ENCODE measurements around the gene POC1B.

Gene POC1B

GRCh38 chr12:89525824-89526770 is at the start of gene POC1B:
Gene POC1B, minus strand, starts transcription at chr12:89526047. Its CDS starts 152 bp downstream, at chr12:89525895.
- no peaks in the 10 kb centered on the region for H3K9me3 Mint-ChIP-seq
- H3K4me3 Mint-ChIP-seq: peak within 1 kb of the TSS; percentile 95
- peak within 1 kb of the TSS; percentile 92 for H3K27ac Mint-ChIP-seq
- peaks cover 36% of the 10 kb centered on the region for H3K36me3 Mint-ChIP-seq
- H3K4me1 Mint-ChIP-seq: peaks cover 65% of the 10 kb centered on the region
- H3K27me3 Mint-ChIP-seq: no peaks in the 10 kb centered on the region
- CTCF ChIA-PET: interaction anchor here (0.8 to 10.3 kb wide), 6 partner anchors 11 to 507 kb away, joined by 3 to 125 read pairs (median 6); no protein-coding TSS in a partner anchor
- DNase-seq: peak; percentile 78

GRCh38 chr12:89575374-89575773 is 49.5 kb upstream of the POC1B start:
- no peak for DNase-seq
- H3K4me1 Mint-ChIP-seq: no peaks in the 10 kb centered on the region
- no peaks in the 10 kb centered on the region for H3K27me3 Mint-ChIP-seq
- H3K27ac Mint-ChIP-seq: no peak overlapping the region
- CTCF ChIA-PET: no interaction called here
- H3K4me3 Mint-ChIP-seq: no peak overlapping the region
- no peaks in the 10 kb centered on the region for H3K36me3 Mint-ChIP-seq
- no peaks in the 10 kb centered on the region for H3K9me3 Mint-ChIP-seq

GRCh38 chr12:89574736-89575208 is 48.9 kb upstream of the POC1B start:
- Mint-ChIP-seq H3K9me3 (no peaks in the 10 kb centered on the region), H3K27ac (no peak overlapping the region), H3K27me3 (no peaks in the 10 kb centered on the region), H3K36me3 (no peaks in the 10 kb centered on the region), H3K4me1 (no peaks in the 10 kb centered on the region), H3K4me3 (no peak overlapping the region)
- CTCF ChIA-PET: no interaction called here
- DNase-seq: no peak

GRCh38 chr12:89573051-89573810 is 47.4 kb upstream of the POC1B start:
- H3K9me3 Mint-ChIP-seq: no peaks in the 10 kb centered on the region
- no peaks in the 10 kb centered on the region for H3K27me3 Mint-ChIP-seq
- no peaks in the 10 kb centered on the region for H3K36me3 Mint-ChIP-seq
- DNase-seq: no peak
- no peaks in the 10 kb centered on the region for H3K4me1 Mint-ChIP-seq
- no peak overlapping the region for H3K4me3 Mint-ChIP-seq
- CTCF ChIA-PET: interaction anchor here (0.8 kb wide), 1 partner anchor 532 kb away, joined by 4 read pairs; no protein-coding TSS in a partner anchor
- H3K27ac Mint-ChIP-seq: no peak overlapping the region

GRCh38 chr12:89571491-89572195 is 45.8 kb upstream of the POC1B start:
- H3K36me3 Mint-ChIP-seq: no peaks in the 10 kb centered on the region
- H3K27ac Mint-ChIP-seq: no peak overlapping the region
- H3K27me3 Mint-ChIP-seq: no peaks in the 10 kb centered on the region
- CTCF ChIA-PET: interaction anchor here (0.8 kb wide), 1 partner anchor 20 kb away, joined by 3 read pairs; no protein-coding TSS in a partner anchor
- no peak for DNase-seq
- no peaks in the 10 kb centered on the region for H3K4me1 Mint-ChIP-seq
- no peaks in the 10 kb centered on the region for H3K9me3 Mint-ChIP-seq
- no peak overlapping the region for H3K4me3 Mint-ChIP-seq

- no peaks in the 10 kb centered on the region for H3K36me3 Mint-ChIP-seq
- CTCF ChIA-PET: no interaction called here
- no peak for DNase-seq
Measured at GRCh38 chr12:89568484-89568883, 42.6 kb upstream of the POC1B start.

GRCh38 chr12:89567691-89568239 is 41.9 kb upstream of the POC1B start:
- peak overlapping the region; percentile 60 for H3K27ac Mint-ChIP-seq
- H3K36me3 Mint-ChIP-seq: no peaks in the 10 kb centered on the region
- H3K9me3 Mint-ChIP-seq: no peaks in the 10 kb centered on the region
- H3K27me3 Mint-ChIP-seq: no peaks in the 10 kb centered on the region
- H3K4me1 Mint-ChIP-seq: no peaks in the 10 kb centered on the region
- DNase-seq: no peak
- CTCF ChIA-PET: no interaction called here
- H3K4me3 Mint-ChIP-seq: no peak overlapping the region

More at GRCh38 chr12:89568484-89568883, 42.6 kb upstream of the POC1B start:
- H3K4me1 Mint-ChIP-seq: no peaks in the 10 kb centered on the region
- no peaks in the 10 kb centered on the region for H3K27me3 Mint-ChIP-seq
- H3K9me3 Mint-ChIP-seq: no peaks in the 10 kb centered on the region
- H3K27ac Mint-ChIP-seq: no peak overlapping the region
- no peak overlapping the region for H3K4me3 Mint-ChIP-seq

GRCh38 chr12:89566615-89567014 is 40.8 kb upstream of the POC1B start:
- no peaks in the 10 kb centered on the region for H3K9me3 Mint-ChIP-seq
- H3K36me3 Mint-ChIP-seq: no peaks in the 10 kb centered on the region
- no peaks in the 10 kb centered on the region for H3K4me1 Mint-ChIP-seq
- H3K27ac Mint-ChIP-seq: no peak overlapping the region
- no peak for DNase-seq
- CTCF ChIA-PET: interaction anchor here (1.5 kb wide), 1 partner anchor 99 kb away, joined by 3 read pairs; no protein-coding TSS in a partner anchor
- H3K27me3 Mint-ChIP-seq: no peaks in the 10 kb centered on the region
- no peak overlapping the region for H3K4me3 Mint-ChIP-seq

GRCh38 chr12:89565002-89565401 is 39.2 kb upstream of the POC1B start:
- H3K27me3 Mint-ChIP-seq: no peaks in the 10 kb centered on the region
- no peak for DNase-seq
- no peaks in the 10 kb centered on the region for H3K36me3 Mint-ChIP-seq
- H3K4me3 Mint-ChIP-seq: no peak overlapping the region
- no peaks in the 10 kb centered on the region for H3K9me3 Mint-ChIP-seq
- H3K4me1 Mint-ChIP-seq: no peaks in the 10 kb centered on the region
- CTCF ChIA-PET: interaction anchor here (1.5 kb wide), 1 partner anchor 101 kb away, joined by 3 read pairs; no protein-coding TSS in a partner anchor
- H3K27ac Mint-ChIP-seq: no peak overlapping the region

GRCh38 chr12:89559753-89560152 is 33.9 kb upstream of the POC1B start:
- DNase-seq: no peak
- CTCF ChIA-PET: interaction anchor here (1.4 kb wide), 1 partner anchor 16 kb away, joined by 4 read pairs; no protein-coding TSS in a partner anchor
- no peak overlapping the region for H3K4me3 Mint-ChIP-seq
- no peaks in the 10 kb centered on the region for H3K27me3 Mint-ChIP-seq
- H3K4me1 Mint-ChIP-seq: no peaks in the 10 kb centered on the region
- H3K36me3 Mint-ChIP-seq: no peaks in the 10 kb centered on the region
- H3K27ac Mint-ChIP-seq: no peak overlapping the region
- H3K9me3 Mint-ChIP-seq: no peaks in the 10 kb centered on the region

GRCh38 chr12:89556976-89557375 is 31.1 kb upstream of the POC1B start:
- H3K27ac Mint-ChIP-seq: no peak overlapping the region
- no peak for DNase-seq
- CTCF ChIA-PET: no interaction called here
- no peaks in the 10 kb centered on the region for H3K9me3 Mint-ChIP-seq
- H3K4me3 Mint-ChIP-seq: no peak overlapping the region
- H3K36me3 Mint-ChIP-seq: no peaks in the 10 kb centered on the region
- H3K4me1 Mint-ChIP-seq: no peaks in the 10 kb centered on the region
- no peaks in the 10 kb centered on the region for H3K27me3 Mint-ChIP-seq

GRCh38 chr12:89552376-89552775 is 26.5 kb upstream of the POC1B start:
- H3K27ac Mint-ChIP-seq: no peak overlapping the region
- H3K4me3 Mint-ChIP-seq: no peak overlapping the region

GRCh38 chr12:89551747-89552146 is 25.9 kb upstream of the POC1B start:
- CTCF ChIA-PET: interaction anchor here (0.6 to 0.9 kb wide), 2 partner anchors 9 to 21 kb away, joined by 3 read pairs; no protein-coding TSS in a partner anchor
- no peak overlapping the region for H3K4me3 Mint-ChIP-seq
- H3K9me3 Mint-ChIP-seq: no peaks in the 10 kb centered on the region

More at GRCh38 chr12:89552376-89552775, 26.5 kb upstream of the POC1B start:
- Mint-ChIP-seq H3K4me1 (no peaks in the 10 kb centered on the region), H3K27me3 (no peaks in the 10 kb centered on the region), H3K36me3 (no peaks in the 10 kb centered on the region), H3K9me3 (no peaks in the 10 kb centered on the region)
- DNase-seq: no peak
- CTCF ChIA-PET: interaction anchor here (0.6 to 0.9 kb wide), 2 partner anchors 10 to 20 kb away, joined by 3 read pairs; no protein-coding TSS in a partner anchor

More at GRCh38 chr12:89551747-89552146, 25.9 kb upstream of the POC1B start:
- Mint-ChIP-seq H3K27ac (no peak overlapping the region), H3K36me3 (no peaks in the 10 kb centered on the region), H3K4me1 (no peaks in the 10 kb centered on the region), H3K27me3 (no peaks in the 10 kb centered on the region)
- no peak for DNase-seq
